ENCODE results near the gene POU6F1. TPM values are rescaled to one million over a fixed set of nuclear protein-coding genes. Genes with fewer than 3 reads are reported as not detected.

Gene POU6F1
- total and polyA plus RNA-seq, 8 donors, result 3.8 to 16.8 (median 6.7) TPM

GRCh38 chr12:51177897-51178296, 40.0 kb downstream of the POU6F1 start:
- WGBS, 5 donors, result 57 to 69% (median 65%) methylated on average over 2 of the region's 2 CpGs
- H3K4me1 ChIP-seq, result peaks cover 0 to 7% (median 5%) of the 10 kb centered on the region in 4 donors
- TF ChIP-seq POLR2AphosphoS5 (IDR thresholded peaks at IDR 0.05) (no peak), POLR2A (IDR thresholded peaks at IDR 0.05) (no peak), EP300 (IDR thresholded peaks at IDR 0.05) (no peak), CTCF (IDR thresholded peaks at IDR 0.05) (no peak)
- no peak overlapping the region for H3K27ac ChIP-seq
- intact Hi-C loops (cut with DNase I; ENCODE audit: low total_unique reads), result no loop called here
- no peak for DNase-seq
- H3K36me3 ChIP-seq, result no peaks in the 10 kb centered on the region
- no peaks in the 10 kb centered on the region for H3K9me3 ChIP-seq
- H3K27me3 ChIP-seq, result no peaks in the 10 kb centered on the region
- H3K4me3 ChIP-seq, result no peak overlapping the region

DNA sequence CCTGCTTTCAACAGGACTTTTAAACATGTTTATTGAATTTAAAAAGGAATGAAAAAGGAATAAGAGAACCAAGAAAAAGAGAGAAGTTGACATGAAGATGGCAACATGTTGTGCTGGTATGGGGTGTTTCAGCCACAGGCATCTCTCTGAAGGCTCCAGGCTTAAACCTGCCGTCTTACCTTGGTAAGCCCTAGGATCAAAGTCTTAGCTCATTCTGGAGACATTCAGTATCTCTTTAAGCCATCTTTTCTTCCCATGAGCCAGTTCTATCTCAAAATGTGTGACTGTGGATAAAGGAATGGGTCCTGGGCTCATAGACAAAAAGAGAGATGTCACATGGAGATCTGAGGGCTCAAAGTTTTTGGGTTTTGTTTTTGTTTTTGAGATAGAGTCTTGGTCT, 43.4 kb downstream of the POU6F1 start:
- Histone ChIP-seq H3K27ac (no peak overlapping the region), H3K4me3 (no peak overlapping the region), H3K4me1 (peaks cover 15 to 30% (median 28%) of the 10 kb centered on the region in 4 donors), H3K9me3 (no peaks in the 10 kb centered on the region), H3K27me3 (no peaks in the 10 kb centered on the region), H3K36me3 (no peaks in the 10 kb centered on the region)
- no peak for DNase-seq
- intact Hi-C loops (cut with DNase I; ENCODE audit: low total_unique reads), result no loop called here
- TF ChIP-seq EP300 (IDR thresholded peaks at IDR 0.05) (no peak), POLR2AphosphoS5 (IDR thresholded peaks at IDR 0.05) (no peak), CTCF (IDR thresholded peaks at IDR 0.05) (no peak), POLR2A (IDR thresholded peaks at IDR 0.05) (no peak)
- 67 to 79% (median 77%) methylated on average over 1 of the region's 1 CpG for WGBS, 5 donors

- WGBS, 5 donors, result 0 to 3% (median 1%) methylated on average over 30 to 58 of the region's 58 CpGs
- TF ChIP-seq POLR2A (IDR thresholded peaks at IDR 0.05), result peak in 2 of 4 donors; percentile 10 to 36
- TF ChIP-seq POLR2AphosphoS5 (IDR thresholded peaks at IDR 0.05), result peak; percentile 68 to 91 (median 83)
- TF ChIP-seq CTCF (IDR thresholded peaks at IDR 0.05), result no peak
- TF ChIP-seq EP300 (IDR thresholded peaks at IDR 0.05), result no peak
- H3K27me3 ChIP-seq, result no peaks in the 10 kb centered on the region
- no peaks in the 10 kb centered on the region for H3K9me3 ChIP-seq
- peak within 1 kb of the TSS; percentile 89 to 99 (median 98) for H3K27ac ChIP-seq
- no peaks in the 10 kb centered on the region for H3K36me3 ChIP-seq
- DNase-seq, result peak; percentile 98 to 99
- H3K4me1 ChIP-seq, result peaks cover 15 to 39% (median 32%) of the 10 kb centered on the region in 4 donors
- peak within 1 kb of the TSS; percentile 69 to 83 (median 74) for H3K4me3 ChIP-seq
- intact Hi-C loops (cut with DNase I; ENCODE audit: low total_unique reads), result no loop called here
Measured at GRCh38 chr12:51172515-51173431, 45.1 kb downstream of the POU6F1 start, which contains the start of gene TFCP2. Gene TFCP2 (minus strand): TSS chr12:51173135. CDS start chr12:51172422, 713 bp downstream.

- H3K27me3 ChIP-seq, result no peaks in the 10 kb centered on the region
- no peaks in the 10 kb centered on the region for H3K36me3 ChIP-seq
- peak overlapping the region; percentile 89 to 99 (median 98) for H3K27ac ChIP-seq
- no peaks in the 10 kb centered on the region for H3K9me3 ChIP-seq
- DNase-seq, result peak; percentile 23 to 27
- H3K4me1 ChIP-seq, result peaks cover 15 to 39% (median 33%) of the 10 kb centered on the region in 4 donors
- 2 to 4% (median 3%) methylated on average over 16 of the region's 16 CpGs for WGBS, 5 donors
- intact Hi-C loops (cut with DNase I; ENCODE audit: low total_unique reads), result no loop called here
- no peak for TF ChIP-seq EP300 (IDR thresholded peaks at IDR 0.05)
- no peak for TF ChIP-seq CTCF (IDR thresholded peaks at IDR 0.05)
- TF ChIP-seq POLR2AphosphoS5 (IDR thresholded peaks at IDR 0.05), result no peak
- no peak for TF ChIP-seq POLR2A (IDR thresholded peaks at IDR 0.05)
- H3K4me3 ChIP-seq, result peak overlapping the region; percentile 69 to 83 (median 74)
Measured at GRCh38 chr12:51171884-51172514, 45.9 kb downstream of the POU6F1 start.

All from stomach (tissue), 9 donors.